HG03280 (cell line): ENCODE measurements around the gene WASHC3.
A peak's percentile ranks its signal among the peaks of the same experiment; 100 is the strongest.
"Not testable (repeated sequence)": the region's sequence is repeated elsewhere in the genome, so short reads cannot be mapped to it uniquely, and the experiment has no call there.

ENCODE experiments used
- ATAC-seq: cut with Tn5 transposase; IDR thresholded peaks from one replicate; pipeline ENCODE4 v1.9.1; 2021; ENCODE audit warnings: mild to moderate bottlenecking, moderate library complexity; ENCODE audit not compliant: unreplicated experiment

WASHC3 gene

DNA sequence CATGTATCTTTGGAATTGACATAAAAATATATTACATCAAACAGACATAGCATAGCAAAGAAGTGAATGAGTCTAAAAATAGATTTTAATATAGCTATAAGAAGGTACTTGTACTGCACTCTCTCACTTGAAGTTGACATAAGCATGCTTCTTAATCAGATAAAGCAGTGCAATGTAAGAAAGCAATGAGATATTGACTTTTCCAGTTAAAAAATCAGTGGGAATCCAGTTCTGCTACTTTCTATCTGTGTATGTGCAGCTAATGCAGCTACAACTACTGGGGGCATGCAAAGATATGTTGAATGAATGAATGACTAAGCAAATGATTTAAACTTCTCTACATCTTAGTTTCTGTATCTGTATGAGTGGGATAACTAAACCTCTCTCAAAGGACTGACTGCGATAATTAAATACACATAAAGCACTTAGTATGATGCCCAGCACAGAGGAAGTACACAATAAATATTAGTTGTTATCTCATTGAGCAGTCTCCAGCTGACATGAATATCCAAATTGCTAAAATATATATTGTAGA, 10.3 kb downstream of the WASHC3 start:
- ATAC-seq, result peak; percentile 45

GRCh38 chr12:102050660-102051430, 10.9 kb downstream of the WASHC3 start:
- no peak for ATAC-seq

GRCh38 chr12:102043928-102044327, 17.9 kb downstream of the WASHC3 start:
- peak; percentile 95 for ATAC-seq

- ATAC-seq, result no peak
These were observed 27.6 kb downstream of the WASHC3 start for GRCh38 chr12:102033991-102034745.

DNA sequence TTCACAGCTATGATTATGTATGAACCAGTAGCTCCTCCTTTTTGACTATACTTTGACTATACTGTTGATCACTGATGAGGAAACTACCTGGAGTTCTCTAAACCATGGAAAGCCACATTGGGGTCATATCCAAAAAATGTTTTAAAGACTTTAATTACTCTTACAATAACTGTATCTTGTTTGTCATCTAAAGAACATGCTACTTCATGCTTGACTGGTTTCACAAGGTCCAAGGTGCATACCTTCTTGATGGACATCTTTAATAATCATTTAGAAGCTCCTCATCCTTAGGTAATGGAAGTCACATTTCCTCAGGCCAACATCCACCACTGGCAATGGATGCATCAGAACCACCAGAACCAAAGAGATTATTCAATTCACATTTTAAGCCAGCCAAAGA, 29.9 kb downstream of the WASHC3 start:
- ATAC-seq, result no peak

DNA sequence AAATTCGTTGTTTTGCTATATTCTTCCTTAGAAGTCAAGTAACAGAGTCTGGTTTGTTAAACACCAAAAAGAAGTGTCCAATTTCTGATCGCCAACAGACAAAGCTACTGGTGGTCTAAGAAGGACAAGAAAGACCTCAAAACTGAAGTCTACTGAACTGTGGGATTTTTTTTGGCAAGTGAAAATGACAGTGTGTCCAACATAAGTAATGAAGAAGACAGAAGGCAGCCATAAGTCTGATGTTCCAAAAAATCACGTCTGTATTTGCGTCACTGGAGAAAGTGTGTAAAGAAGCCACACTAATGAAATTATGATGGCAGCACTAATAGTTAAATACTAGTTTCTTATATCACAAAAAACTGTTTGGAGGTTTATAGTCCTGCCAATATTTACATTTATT, 32.6 kb downstream of the WASHC3 start:
- no peak for ATAC-seq

DNA sequence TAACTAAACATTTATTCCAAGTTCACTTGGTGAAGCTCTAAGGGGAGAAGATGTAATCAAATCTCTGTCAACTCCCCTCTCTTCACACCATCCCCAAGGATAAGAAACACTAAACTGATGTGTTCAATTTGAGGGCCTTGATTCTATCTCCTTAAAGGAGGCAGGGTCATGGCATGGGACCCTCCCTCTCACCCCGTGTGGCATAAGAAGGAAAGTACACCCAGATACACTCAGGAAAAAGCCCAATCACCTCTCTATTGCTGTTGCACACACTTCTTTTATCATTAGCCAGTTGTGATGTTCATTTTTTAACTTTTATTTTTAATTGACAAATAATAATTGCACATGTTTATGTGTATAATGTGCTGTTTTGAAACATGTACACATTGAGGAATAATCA, 35.1 kb downstream of the WASHC3 start:
- ATAC-seq, result no peak

- no peak for ATAC-seq
These were observed 37.0 kb downstream of the WASHC3 start for GRCh38 chr12:102024765-102025164.

DNA sequence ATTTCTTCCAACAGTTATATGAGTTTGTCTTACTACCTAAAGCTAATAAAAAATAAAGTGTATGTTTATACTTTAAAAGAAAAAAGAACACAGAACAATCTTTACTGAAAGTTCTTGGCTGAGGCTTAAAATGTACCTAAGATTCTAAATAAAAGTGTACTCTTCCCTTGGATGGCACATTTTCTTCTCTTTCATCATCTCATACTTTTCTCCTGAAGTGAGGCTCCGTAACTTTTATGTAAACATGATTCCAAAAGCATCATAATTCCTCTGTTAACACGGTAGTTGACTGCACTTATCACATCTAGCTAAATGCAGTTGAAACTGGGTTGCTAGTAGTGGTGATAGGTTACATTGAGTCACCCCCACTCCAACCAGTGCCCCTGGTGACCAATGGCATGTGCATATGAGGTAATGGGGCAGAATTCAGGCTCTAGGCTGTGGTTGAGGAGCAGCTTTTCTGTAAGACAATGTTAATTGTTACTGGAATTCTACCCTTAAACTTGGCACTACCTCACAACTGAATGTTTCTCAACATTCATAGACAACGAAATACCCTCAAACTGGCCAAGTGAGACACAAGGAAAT, 38.4 kb downstream of the WASHC3 start:
- no peak for ATAC-seq

DNA sequence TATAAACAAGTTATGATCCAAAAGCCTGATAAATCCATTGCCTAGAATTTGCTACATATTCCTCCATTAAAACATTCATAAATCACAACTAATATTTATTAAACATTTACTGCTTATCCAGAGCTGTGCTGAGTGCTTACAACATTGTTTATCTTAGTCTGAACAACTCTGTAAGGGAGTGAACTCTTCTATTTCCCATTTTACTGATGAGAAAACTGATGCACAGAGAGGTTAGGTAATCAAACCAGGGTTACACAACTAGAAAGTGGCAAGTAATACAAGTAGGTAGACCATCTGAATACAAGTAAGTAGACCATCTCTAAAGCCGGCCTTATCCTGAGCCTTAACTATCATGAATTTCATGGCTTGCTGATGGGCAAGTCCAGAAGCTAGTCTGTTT, 39.5 kb downstream of the WASHC3 start:
- ATAC-seq, result no peak

DNA sequence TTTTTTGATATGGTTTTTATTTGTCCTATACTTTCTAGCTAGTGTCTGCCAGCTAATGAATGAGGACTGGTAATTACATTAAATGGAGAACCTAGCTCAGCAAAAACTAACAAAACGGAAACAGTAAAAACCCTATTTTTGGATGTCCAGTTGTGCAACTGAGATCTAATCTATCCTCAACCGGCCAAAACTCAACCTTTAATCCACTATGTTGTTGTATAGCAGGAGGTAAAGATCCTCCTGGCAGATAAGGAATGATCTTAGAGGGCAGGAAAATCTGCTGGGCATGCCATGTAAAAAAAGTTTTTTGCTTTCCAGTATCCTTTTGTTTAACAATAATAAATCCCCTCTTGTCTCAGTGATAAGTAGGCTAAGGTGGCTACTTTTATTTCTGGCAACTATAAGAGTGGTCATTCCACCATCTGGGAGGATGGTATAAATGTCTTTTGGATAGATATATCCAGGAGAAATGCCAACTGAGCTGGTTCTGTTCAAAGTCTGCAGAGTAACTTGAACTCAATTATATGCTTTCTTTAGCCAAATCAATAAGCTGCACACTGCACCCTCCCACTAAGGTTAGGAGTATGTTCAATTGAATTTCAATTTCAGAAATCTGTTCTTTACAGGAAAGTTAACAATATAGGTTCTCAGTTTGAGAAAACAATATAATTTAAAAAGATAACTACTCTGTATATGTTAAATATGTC, 40.1 kb downstream of the WASHC3 start:
- ATAC-seq, result no peak

DNA sequence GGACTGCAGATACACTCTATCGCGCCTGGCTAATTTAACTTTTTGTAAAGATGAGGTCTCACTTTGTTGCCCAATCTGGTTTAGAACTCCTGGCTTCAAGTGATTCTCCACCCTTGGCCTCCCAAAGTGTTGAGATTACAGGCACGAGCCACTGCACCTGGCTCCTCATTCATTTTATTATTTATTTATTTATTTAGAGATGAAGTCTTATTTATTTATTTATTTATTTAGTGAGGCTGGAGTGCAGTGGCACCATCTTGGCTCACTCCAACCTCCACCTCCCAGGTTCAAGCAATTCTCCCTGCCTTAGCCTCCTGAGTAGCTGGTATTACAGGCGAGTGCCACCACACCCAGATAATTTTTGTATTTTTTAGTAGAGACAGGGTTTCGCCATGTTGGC, 43.2 kb downstream of the WASHC3 start:
- not testable (repeated sequence) for ATAC-seq

GRCh38 chr12:102016472-102016871, 45.3 kb downstream of the WASHC3 start:
- ATAC-seq, result no peak

- ATAC-seq, result peak; percentile 88
These were observed 51.4 kb downstream of the WASHC3 start for GRCh38 chr12:102010265-102010994.

GRCh38 chr12:102009796-102010195, 52.0 kb downstream of the WASHC3 start:
- ATAC-seq, result no peak

DNA sequence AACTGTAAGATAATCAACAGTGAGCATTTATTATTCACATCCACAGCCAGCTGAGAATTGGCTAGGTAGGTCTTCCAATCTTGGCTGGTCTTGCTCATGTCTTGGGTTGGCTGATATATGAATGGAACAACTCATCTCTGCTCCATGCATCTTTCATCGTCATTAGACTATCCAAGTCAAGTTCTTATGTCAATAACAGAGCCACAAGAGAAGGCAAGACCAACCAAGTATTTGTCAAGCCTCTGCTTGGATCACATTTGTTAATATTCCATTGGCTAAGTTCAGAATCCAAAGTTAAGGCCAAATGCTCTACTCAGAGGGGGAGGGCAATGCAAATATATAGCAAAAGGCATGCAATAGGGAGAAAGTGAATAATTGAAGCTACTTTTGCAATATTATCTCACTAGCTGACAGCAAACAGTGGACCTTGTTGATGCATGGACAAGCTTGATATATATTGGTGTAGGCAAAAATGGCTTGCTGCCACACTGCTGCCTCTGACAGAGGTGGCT, 53.1 kb downstream of the WASHC3 start:
- ATAC-seq, result no peak

- ATAC-seq, result no peak
These were observed 56.5 kb downstream of the WASHC3 start for GRCh38 chr12:102005256-102005655.

DNA sequence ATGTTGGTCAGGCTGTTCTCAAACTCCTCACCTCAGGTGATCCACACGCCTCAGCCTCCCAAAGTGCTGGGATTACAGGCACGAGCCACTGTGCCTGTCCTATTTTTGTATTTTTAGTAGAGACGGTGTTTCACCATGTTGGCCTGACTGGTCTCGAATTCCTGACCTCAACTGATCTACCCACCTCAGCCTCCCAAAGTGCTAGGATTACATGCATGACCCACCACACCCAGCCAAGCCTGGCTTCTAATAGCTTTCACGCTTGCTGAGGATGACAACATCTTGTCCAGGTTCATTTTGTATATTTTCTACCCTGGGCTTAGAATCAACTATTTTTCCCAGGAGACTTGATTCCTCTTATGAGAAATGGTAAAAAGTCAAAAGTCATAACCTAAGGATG, 64.7 kb downstream of the WASHC3 start:
- ATAC-seq, result no peak

GRCh38 chr12:101995684-101996083, 66.1 kb downstream of the WASHC3 start:
- ATAC-seq, result no peak

DNA sequence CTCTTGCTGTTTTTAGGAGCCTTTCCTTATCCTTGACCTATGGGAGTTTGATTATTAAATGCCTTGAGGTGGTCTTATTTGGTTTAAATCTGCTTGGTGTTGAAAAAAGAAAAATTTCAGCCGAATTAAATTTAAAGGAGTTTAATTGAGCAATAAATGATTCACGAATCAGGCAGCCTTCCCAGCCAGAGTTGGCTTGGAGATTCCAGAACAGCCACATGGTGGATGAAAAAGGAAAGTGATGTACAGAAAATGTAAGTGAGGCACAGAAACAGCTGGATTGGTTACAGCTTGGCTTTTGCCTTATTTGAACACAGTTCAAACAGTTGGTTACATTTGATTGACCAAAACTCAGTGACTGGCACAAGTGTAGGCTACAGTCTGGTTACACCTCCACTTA, 69.7 kb downstream of the WASHC3 start:
- no peak for ATAC-seq
